Type B pancreatic cell (in vitro differentiated cells): Measurements from ENCODE around the gene GARIN5B. TPM values are rescaled to one million over a fixed set of nuclear protein-coding genes. Genes with fewer than 3 reads are reported as not detected.

ENCODE experiments used
- DNase-seq: peaks from one replicate; pipeline ENCODE4 v3.0.0; 2021; ENCODE audit warnings: mixed read lengths; ENCODE audit not compliant: unreplicated experiment; ENCODE audit errors: extremely low spot score
- H3K27ac Mint-ChIP-seq: 2 replicates; pipeline ENCODE4 v1.8.0; 2021; ENCODE audit warnings: mild to moderate bottlenecking, mixed read lengths
- H3K27me3 Mint-ChIP-seq: 2 replicates; pipeline ENCODE4 v1.8.0; 2021; ENCODE audit warnings: mixed read lengths
- H3K36me3 Mint-ChIP-seq: 2 replicates; pipeline ENCODE4 v1.8.0; 2021; ENCODE audit warnings: mixed read lengths
- H3K4me1 Mint-ChIP-seq: one replicate; pipeline ENCODE4 v1.8.0; 2021; ENCODE audit warnings: mixed read lengths; ENCODE audit not compliant: unreplicated experiment
- H3K4me3 Mint-ChIP-seq: 2 replicates; pipeline ENCODE4 v1.8.0; 2021; ENCODE audit warnings: mild to moderate bottlenecking, mixed read lengths
- H3K9me3 Mint-ChIP-seq: 2 replicates; pipeline ENCODE4 v1.8.0; 2021; ENCODE audit warnings: mixed read lengths
- CTCF ChIP-seq: fragments of 200-600 bp; sonication (generic); conservative IDR thresholded peaks from 2 replicates; pipeline ENCODE4 v1.5.0; 2021; ENCODE audit warnings: antibody characterized with exemption, mild to moderate bottlenecking
- total RNA-seq: library from RNA; stranded (reverse); gene quantifications from 2 replicates; pipeline ENCODE4 v1.2.1, GENCODE V29; 2021; ENCODE audit warnings: low replicate concordance

Gene GARIN5B
- total RNA-seq, 1 donor from 2014 or later: not detected

- H3K4me3 Mint-ChIP-seq: peak overlapping the region; percentile 51
- DNase-seq: no peak
- H3K9me3 Mint-ChIP-seq: no peaks in the 10 kb centered on the region
- no peak for TF ChIP-seq CTCF
- H3K27me3 Mint-ChIP-seq: peaks cover 72% of the 10 kb centered on the region
- H3K27ac Mint-ChIP-seq: no peak overlapping the region
- H3K36me3 Mint-ChIP-seq: no peaks in the 10 kb centered on the region
- H3K4me1 Mint-ChIP-seq: peaks cover 7% of the 10 kb centered on the region
Measured at GRCh38 chr19:55355213-55355821, 7.7 kb downstream of the GARIN5B start.

- Mint-ChIP-seq H3K4me3 (peak within 1 kb of the TSS; percentile 79), H3K27ac (no peak within 1 kb of the TSS), H3K27me3 (peaks cover 72% of the 10 kb centered on the region), H3K36me3 (no peaks in the 10 kb centered on the region), H3K4me1 (peaks cover 7% of the 10 kb centered on the region), H3K9me3 (no peaks in the 10 kb centered on the region)
- no peak for TF ChIP-seq CTCF
- no peak for DNase-seq
Measured at GRCh38 chr19:55354698-55355212, 8.3 kb downstream of the GARIN5B start, which contains the start of gene COX6B2. COX6B2 (minus strand) TSS chr19:55354719; CDS start chr19:55354521, 198 bp downstream.

GRCh38 chr19:55353803-55354697, 9.0 kb downstream of the GARIN5B start:
- no peaks in the 10 kb centered on the region for H3K9me3 Mint-ChIP-seq
- no peak overlapping the region for H3K27ac Mint-ChIP-seq
- H3K4me3 Mint-ChIP-seq: peak overlapping the region; percentile 79
- H3K27me3 Mint-ChIP-seq: peaks cover 72% of the 10 kb centered on the region
- TF ChIP-seq CTCF: no peak
- no peaks in the 10 kb centered on the region for H3K36me3 Mint-ChIP-seq
- H3K4me1 Mint-ChIP-seq: peaks cover 7% of the 10 kb centered on the region
- peak; percentile 75 for DNase-seq

- no peak for TF ChIP-seq CTCF
- Mint-ChIP-seq H3K36me3 (no peaks in the 10 kb centered on the region), H3K27ac (no peak overlapping the region), H3K27me3 (peaks cover 72% of the 10 kb centered on the region), H3K4me3 (peak overlapping the region; percentile 79), H3K9me3 (no peaks in the 10 kb centered on the region), H3K4me1 (peaks cover 7% of the 10 kb centered on the region)
- no peak for DNase-seq
Measured at GRCh38 chr19:55353356-55353802, 9.7 kb downstream of the GARIN5B start.

GRCh38 chr19:55352549-55353145, 10.4 kb downstream of the GARIN5B start:
- no peak for DNase-seq
- Mint-ChIP-seq H3K27me3 (peaks cover 66% of the 10 kb centered on the region), H3K27ac (no peak overlapping the region), H3K4me3 (peak overlapping the region; percentile 79), H3K36me3 (no peaks in the 10 kb centered on the region), H3K4me1 (peaks cover 12% of the 10 kb centered on the region), H3K9me3 (no peaks in the 10 kb centered on the region)
- no peak for TF ChIP-seq CTCF
